GM21515 (cell line): ENCODE results near the gene PODN.

ENCODE experiments used
- ATAC-seq: cut with Tn5 transposase; IDR thresholded peaks from one replicate; pipeline ENCODE4 v1.9.1; 2021; ENCODE audit not compliant: unreplicated experiment

The PODN gene, protein sequence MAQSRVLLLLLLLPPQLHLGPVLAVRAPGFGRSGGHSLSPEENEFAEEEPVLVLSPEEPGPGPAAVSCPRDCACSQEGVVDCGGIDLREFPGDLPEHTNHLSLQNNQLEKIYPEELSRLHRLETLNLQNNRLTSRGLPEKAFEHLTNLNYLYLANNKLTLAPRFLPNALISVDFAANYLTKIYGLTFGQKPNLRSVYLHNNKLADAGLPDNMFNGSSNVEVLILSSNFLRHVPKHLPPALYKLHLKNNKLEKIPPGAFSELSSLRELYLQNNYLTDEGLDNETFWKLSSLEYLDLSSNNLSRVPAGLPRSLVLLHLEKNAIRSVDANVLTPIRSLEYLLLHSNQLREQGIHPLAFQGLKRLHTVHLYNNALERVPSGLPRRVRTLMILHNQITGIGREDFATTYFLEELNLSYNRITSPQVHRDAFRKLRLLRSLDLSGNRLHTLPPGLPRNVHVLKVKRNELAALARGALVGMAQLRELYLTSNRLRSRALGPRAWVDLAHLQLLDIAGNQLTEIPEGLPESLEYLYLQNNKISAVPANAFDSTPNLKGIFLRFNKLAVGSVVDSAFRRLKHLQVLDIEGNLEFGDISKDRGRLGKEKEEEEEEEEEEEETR

DNA sequence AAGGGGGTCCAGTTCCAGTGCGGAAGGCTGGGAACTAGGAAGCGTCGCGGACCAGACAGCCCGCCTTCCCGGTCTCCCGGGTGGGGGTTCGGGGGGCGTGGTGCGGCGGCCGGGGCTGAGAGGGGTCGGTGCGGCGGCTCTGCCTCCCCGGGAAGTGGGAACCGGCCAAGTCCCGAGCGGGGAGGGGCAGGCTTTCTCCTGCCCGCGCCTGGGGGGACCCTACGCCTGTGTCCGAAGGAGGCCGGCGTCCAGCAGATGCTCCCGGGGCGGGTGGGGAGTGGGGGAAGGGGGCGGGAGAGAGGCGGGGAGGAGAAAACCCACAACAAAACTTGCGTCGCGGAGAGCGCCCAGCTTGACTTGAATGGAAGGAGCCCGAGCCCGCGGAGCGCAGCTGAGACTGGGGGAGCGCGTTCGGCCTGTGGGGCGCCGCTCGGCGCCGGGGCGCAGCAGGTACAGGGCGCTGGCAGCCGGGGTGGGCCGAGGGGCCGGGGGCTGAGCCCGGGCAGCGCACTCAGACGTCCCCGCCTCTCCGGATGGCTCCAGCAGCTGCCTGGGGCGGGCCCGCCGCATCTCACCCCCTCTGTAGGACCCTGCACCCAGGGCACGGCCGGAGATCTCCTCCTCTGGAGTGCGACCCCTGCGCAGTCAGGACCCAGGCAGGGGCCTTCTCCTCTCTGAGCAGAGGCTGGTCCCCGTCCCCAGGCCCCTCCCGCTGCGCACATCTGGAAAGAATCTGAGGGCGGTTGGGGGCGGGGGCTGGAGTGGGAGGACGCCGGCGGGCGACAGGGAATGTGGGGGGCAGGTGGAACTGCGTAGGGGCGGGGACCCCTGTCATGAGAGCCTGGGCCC is at the start of gene PODN:
Gene PODN, plus strand, starts transcription at position 355 of the 849 bp plus-strand sequence. CDS start 7,643 bp downstream, outside the sequence.
- no peak for ATAC-seq

DNA sequence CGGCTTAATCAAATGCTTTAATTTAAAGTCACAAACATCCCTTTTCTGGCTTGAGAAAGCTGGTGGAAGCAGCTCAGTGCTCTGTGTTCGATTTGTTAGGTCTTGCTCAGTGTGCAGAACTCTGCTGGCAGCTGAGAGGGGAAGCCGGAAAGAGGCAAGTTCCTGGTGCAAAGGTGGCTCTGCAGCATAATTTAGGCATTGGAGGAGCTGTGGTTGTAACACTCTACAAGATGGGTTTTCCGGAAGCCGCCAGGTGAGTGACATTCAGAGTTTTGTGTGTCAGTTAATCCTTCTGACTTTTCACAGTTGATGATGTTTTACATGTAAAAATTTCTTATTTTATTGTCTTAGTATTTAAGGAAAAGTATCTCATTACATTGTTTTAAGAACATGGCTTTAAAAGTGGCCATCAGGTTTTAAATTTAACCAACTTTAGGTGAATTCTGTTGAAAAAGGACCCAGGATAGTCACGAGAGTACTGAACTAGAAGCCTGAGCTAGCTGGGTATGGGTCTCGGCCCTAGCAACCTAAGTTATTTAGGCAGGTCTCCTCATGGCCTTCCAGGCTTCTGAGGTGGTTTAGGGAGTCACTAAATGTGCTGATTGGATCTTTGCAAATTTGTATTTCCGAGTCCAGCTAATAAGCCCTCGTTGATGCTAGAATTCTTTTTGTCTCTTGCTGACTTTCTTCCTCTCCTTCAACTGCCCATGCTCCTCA is 47.1 kb upstream of the PODN start:
- ATAC-seq = peak; percentile 92

DNA sequence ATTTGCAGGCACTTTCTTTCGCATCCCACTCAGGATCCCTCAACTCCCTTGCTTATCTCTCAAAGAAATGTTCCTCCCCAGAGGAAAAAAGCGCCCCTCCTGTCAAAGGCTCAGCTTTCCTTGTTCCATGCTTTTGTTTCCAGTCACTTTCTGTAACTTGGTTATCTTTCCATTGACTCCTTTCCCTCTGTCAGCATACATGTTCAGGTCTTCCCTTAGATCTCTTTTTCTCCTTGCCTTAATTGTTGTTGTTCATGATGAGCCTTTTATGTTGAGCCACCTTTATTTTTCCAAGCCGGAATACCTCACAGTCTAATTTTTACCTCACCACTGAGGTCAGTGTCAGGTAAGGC is 46.5 kb upstream of the PODN start:
- no peak for ATAC-seq

DNA sequence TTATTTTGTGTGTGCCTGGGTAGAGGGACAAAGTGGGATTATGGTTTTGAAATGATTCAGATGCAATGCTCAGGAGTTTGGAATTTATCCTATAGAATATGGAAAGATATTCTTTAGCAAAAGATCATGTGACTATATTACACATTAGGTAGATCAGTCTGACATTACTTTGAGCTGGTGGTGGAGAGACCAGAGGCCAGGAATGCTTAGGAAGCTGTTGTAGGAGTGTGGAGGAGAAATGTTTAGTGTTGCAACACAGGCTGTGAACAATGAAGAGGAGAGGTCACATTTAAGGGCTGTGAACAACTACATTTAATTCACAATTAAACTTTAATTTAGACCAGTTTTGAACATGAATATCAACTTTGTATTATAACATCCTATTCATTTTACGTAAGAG is 45.3 kb upstream of the PODN start:
- no peak for ATAC-seq

DNA sequence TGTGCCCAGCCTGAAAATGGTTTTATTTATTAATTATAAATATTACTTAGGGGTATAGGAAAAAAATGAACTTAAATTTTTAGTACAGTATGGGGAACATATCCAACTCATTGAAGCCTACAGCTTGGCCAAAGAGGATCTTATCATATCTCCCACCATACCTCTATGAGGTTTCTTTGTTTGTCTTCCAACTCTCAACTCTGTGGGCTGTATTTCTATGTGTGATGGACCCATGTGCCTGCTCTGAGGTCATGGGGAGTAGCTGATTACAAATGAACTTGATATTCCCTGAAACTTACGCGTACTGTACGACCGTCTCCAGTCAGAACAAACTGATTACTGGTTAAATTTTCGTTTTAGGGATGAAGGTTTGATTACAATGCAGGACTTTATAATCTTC is 41.4 kb upstream of the PODN start:
- no peak for ATAC-seq

DNA sequence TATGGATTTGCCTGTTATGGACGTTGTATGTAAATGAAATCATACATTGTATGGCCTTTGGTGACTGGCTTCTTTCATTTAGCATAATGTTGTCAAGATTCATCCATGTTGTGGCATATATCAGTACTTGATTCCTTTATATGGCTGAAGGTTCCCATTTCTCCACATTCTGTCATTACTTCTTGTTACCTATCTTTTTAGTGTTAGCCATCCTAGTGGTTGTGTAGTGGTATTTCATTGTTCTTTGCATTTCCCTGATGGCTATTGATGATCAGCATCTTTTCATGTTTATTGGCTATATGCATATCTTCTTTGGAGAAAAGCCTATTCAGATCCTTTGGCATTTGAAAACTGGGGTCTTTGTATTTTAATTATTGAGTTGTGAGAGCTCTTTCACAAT is 39.8 kb upstream of the PODN start:
- no peak for ATAC-seq

DNA sequence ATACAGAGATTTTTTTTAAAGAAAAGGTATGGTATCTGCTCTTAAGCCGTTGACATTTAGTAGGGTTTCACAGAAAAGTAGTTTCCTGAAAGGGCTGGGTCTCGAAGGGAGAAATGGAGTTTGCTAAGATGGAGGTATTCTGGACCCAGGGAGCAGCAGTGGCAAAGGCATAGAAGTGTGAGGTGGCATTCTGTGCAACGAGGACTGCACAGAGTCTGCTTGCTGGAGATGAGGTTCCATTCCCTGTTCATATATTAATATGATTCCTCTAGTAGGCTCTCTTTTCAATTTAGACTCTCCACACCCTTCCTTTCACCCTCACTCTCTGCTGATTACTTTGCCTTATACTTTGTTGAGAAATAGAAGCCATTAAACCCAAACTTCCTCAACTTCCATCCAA is 38.5 kb upstream of the PODN start:
- ATAC-seq = no peak

DNA sequence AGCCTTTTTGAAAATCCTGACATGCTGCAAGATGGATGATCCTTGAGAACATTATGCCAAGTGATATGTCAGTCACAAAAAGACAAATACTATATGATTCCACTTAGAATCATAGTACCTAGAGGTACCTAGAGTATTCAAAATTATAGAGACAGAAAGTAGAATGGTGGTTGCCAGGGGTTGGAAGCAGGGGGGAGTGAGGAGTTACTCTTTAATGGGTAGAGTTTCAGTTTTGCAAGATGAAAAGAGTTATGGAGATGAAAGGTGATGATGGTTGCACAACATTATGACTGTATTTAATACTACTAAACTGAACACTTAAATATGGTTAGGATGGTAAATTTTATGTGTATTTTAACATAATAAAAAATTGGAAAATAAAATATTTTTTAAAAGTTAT is 37.9 kb upstream of the PODN start:
- no peak for ATAC-seq

DNA sequence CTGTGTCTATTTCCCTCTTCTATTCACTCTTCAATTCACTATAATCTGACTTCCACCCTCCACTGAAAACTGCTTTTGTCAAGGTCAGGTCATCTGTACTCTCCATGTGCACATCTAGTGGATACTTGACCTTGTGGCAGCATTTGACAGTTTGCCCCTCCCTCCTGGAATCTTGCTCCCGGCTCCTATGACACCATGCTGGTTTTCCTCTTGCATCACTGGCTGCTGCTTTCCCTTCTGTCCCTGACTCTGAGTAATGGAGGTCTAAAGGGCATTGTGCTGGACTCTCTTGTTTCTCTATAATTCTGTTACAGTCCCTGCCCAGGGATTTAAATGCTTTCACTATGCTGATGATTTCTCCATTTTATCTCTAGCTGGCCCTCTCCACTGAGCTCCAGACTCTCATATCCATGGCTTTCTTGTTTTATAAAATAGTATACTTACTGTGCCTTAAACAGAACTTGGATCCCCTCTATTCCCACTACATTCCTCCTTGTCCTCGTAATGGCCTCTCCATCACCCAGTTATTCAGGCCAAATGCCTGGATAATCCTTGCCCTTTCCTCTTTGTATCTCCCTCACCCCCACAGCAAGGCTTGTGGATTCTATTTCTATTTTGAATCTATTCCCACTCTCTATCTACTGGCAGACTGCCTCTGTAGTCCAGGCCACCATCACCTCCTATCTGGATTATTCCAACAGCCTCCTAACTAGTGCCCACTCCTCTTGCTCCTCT is 36.8 kb upstream of the PODN start:
- ATAC-seq = no peak

DNA sequence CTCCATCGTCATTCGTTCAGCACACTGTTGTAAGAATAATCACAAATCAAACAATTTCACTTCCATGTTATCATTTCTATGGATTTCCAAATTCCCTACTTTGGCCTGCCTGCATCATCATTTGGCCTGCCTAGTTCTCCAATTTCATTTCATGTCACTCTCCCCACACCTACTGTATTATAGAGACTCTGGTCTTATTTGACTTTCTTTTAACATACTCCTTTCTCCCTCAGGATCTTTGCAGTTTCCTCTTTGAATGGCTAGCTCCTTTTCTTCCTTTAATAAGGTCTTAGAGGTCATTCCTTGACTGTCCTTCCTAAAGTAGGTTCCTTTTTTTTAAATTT is 36.3 kb upstream of the PODN start:
- ATAC-seq = no peak

DNA sequence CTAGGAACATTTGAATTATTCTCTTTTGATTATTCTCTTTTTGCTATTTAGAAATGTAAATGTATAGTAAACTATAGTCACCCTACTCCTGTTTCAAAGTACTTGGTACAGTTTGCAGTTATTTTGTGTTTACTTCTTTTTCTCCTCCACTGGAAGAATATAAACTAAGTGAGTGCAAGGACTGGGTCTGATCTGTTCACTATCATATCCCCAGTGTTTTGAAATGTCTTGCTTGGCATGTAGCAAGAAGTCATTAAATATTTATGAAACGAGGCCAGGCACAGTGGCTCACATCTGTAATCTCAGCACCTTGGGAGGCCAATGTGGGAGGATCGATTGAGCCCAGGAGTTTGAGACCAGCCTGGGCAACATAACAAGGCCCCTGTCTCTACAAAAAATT is 35.8 kb upstream of the PODN start:
- ATAC-seq = no peak

DNA sequence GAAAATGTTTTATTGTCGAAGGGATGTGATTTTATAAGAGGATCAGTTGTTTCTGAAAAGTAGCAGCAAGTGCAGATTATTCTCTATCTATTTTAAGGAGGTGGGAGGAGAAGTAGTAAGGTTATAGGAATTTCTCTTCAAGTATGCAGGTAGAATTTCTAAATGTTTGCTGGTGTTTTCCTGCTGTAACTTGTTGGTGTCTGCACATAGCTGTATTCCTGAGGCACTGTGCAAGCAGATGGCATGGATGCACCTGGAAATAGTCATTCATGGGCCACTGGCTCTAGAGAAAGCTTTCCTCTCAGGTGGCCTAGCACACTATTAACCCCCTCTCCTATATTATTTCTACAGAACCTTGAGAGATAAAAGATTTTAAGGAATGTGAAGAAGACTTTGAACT is 30.3 kb upstream of the PODN start:
- no peak for ATAC-seq

DNA sequence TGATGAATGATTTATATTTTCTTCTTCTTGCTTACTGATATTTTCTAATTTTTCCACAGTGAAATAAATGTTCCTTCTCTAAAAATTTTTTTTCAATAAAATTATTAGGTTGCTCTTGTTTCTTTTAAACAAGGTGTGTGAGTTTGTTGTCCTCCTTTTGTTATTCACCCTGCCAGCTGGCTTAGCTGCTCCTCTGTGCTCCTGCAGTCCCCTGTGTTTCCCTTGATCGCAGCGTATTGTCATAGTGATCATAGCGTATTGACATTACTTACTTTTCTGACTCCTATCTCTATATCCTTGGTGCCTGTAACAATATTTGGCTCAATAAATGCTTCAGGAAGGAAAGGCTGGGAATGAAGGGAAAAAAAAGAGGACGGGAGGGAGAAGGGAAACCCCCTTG is 24.9 kb upstream of the PODN start:
- no peak for ATAC-seq

DNA sequence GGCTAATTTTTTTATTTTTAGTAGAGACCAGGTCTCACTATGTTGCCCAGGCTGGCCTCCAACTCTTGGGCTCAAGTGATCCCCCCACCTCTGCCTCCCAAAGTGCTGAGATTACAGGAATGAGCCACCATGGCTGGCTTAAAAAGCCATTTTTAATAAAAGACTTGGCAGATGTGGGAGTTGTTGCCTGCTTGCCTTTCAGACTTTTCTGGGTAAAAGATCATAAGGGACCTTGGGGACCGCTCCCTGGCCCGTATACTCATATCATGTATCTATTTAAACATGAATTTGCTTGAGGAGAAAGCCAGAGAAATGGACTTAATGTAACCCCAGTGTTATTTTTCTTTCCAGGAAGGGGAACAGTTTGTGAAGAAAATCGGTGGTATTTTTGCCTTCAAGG is 23.4 kb upstream of the PODN start:
- no peak for ATAC-seq

DNA sequence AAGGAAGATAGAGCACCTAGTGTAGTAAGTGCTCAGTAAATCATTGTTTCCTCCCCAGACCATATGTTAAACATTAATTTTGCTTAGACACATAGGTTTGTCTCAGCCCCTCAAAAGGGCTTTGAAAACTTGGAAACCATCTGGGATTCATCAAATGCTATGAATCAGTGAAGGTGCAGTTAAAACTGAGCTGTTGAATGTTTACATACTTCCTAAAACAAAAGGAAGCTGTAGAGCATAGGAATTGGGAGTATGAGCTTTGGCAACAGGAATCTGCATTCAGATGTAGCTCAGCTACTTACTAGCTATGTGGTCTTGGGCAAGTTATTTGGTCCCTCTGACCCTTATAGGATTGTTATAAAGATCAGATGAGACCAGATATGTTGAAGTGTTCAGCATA is 18.7 kb upstream of the PODN start:
- ATAC-seq = no peak

DNA sequence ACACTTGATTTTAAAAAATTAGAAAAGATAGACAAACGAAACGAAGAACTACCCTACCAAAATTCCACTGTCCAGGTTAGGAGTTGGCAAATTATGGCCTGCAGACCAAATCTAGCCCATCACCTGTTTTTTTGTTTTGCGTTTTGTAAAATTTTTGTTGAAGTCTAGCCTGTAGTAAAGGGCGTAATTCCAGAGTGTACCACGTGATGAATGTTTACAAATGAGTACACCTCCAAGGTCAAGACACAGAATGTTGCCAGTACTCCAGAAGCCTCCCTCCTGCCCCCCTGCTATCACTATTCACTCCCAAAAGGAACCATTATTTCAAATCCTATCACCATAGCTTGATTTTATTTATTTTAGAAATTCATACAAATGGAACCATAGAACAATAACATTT is 17.1 kb upstream of the PODN start:
- ATAC-seq = no peak

DNA sequence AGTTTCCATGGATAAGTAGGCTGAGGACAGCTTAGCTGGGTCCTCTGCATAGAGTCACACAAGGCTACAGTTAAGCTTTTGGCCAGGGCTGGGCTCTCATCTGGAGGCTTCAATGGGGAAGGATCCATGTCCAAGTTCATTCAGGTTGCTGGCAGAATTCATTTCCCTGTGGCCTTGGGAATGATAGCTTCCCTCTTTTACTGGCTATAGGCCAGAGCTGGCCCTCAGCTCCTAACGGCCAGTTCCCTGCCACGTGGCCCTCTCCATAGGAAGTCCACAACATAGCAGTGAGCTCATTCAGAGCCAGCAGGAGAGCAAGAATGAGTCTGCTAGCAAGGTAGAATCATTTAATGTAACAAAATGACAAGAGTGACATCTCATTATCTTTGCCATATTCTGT is 15.1 kb upstream of the PODN start:
- no peak for ATAC-seq

DNA sequence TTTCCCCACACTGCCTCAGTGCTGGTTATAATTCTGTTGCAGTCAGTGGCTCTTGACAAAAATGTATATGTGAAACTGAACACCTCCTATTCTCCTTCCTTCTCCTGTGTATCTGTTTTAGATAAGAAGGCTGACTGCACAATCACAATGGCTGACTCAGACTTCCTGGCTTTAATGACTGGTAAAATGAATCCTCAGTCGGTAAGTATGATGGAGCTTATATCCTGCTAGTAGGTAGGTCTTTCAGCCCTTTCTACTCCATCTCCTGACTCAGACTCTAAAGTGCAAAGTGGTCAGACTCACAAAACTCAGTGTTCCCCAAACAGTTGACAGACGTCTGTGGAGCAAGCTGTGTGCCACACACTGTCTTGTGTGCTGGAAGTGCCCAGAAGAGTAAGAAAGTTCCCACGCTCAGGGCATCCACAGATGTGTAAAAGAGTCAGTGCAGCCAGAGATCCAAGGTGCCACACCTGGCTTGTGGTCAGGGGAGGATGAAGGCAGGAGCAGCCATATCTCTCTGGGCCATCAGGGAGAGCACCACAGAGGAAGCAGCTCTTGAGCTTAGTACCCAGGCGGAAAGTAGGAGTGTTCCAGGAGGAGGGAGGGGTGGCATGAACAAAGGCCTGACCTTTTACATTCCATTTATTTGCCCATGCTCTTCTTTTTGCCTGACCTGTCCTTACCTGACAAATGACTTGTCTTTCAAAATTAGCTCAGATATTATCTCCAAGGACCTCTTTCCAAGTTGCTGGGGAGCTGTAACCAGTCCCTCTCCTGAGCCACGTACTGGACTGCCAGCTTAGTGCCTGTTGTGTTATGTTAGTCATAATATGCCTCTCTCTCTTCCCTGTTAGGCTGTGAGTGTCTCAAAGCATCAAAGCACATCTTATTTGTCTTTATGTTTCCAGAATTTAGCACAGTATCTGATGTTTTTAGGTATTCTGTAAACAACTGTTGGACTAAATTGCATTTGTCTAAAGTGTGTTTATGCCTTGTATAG is 14.0 kb upstream of the PODN start:
- no peak for ATAC-seq

DNA sequence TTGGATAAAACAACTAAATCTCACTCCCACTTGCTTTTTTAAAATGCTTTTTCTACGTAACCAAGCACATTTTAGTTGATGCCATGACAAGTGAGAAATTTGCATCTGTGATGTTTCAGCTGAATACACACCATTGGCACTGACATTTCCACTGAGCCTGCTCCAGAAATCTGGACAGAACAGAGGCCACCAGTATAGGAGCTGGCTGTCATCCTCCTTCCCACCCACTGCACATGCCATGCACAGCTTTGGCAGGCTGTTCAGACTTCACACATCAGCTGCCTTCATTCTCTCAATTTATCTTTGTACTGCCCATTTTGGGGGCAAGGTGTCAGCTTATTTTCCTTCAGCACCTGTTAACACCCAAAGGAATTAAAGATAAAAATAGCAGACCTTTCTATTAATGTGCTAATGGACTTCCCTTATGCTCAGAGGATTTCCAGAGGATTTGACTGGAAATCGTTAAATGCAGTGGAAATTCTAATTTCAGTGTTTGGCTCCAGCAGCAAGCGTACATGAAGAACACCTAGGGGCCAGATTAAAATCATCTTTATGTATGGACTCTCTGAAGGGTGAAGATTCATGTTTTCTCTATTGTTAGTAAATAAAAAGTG is 12.9 kb upstream of the PODN start:
- ATAC-seq = no peak
